BJ (cell line): ENCODE data around the gene DRC7. TPM values are rescaled to one million over a fixed set of nuclear protein-coding genes. Genes with fewer than 3 reads are reported as not detected.
"Not testable (repeated sequence)": the region's sequence is repeated elsewhere in the genome, so short reads cannot be mapped to it uniquely, and the experiment has no call there.

ENCODE experiments used
- CTCF ChIA-PET: fragments of 350-600 bp; formaldehyde crosslinking; extraction: SDS; loops from one replicate; lab custom pipeline; 2021; ENCODE audit warnings: antibody characterized with exemption, inconsistent platforms; lab: Yijun Ruan, JAX
- POLR2A ChIA-PET: fragments of 300-600 bp; sonication (Branson Sonifier 250); formaldehyde crosslinking; extraction: SDS; loops from one replicate; lab custom pipeline; 2021; ENCODE audit warnings: antibody characterized with exemption; lab: Charles Lee
- DNase-seq: peaks from one replicate; pipeline ENCODE4 v3.0.0-alpha.2; 2011; ENCODE audit warnings: low read depth
- H3K27me3 ChIP-seq: 2 replicates; pipeline ENCODE4 v1.6.0; 2011; ENCODE audit warnings: low read length; ENCODE audit not compliant: control insufficient read depth, insufficient read depth
- H3K36me3 ChIP-seq: 2 replicates; pipeline ENCODE4 v1.5.1; 2011; ENCODE audit warnings: low read length; ENCODE audit not compliant: control insufficient read depth, insufficient read depth
- H3K4me3 ChIP-seq: 2 replicates; pipeline ENCODE4 v1.5.1; 2011; ENCODE audit warnings: low read depth, mild to moderate bottlenecking, control low read depth, low read length
- polyA plus RNA-seq: library from polyadenylated mRNA; depleted of rRNA; stranded (reverse); fragments of >200 nt; gene quantifications from 2 replicates; pipeline ENCODE4 v1.2.3, GENCODE V29; 2011
- TF ChIP-seq, protein P1 (sequence below): IDR thresholded peaks from 2 replicates; pipeline ENCODE4 v1.5.1; 2011; ENCODE audit warnings: low read depth, mild to moderate bottlenecking, control low read depth, inconsistent platforms, low read length, moderate library complexity; ENCODE audit not compliant: insufficient read depth

Gene DRC7
- polyA plus RNA-seq, 1 experiment: not detected

DNA sequence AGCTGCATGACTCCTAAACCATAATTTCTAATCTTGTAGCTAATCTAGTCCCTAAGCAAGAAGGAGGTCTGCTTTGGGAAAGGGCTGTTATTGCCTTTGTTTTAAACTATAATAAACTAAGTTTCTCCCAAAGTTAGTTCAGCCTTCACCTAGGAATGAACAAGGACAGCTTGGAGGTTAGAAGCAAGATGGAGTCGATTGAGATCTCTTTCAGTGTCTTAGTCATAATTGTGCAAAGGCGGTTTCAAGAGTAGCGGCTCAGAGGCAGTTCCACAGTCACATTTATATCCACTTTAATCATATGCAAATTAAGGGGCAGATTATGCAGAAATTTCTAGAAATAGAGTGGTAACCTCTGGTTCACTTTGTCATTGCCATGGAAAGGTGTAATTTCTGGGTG is 17.4 kb downstream of the DRC7 start:
- DNase-seq: no peak
- H3K4me3 ChIP-seq: no peak overlapping the region
- H3K36me3 ChIP-seq: no peaks in the 10 kb centered on the region
- TF ChIP-seq, protein P1, sequence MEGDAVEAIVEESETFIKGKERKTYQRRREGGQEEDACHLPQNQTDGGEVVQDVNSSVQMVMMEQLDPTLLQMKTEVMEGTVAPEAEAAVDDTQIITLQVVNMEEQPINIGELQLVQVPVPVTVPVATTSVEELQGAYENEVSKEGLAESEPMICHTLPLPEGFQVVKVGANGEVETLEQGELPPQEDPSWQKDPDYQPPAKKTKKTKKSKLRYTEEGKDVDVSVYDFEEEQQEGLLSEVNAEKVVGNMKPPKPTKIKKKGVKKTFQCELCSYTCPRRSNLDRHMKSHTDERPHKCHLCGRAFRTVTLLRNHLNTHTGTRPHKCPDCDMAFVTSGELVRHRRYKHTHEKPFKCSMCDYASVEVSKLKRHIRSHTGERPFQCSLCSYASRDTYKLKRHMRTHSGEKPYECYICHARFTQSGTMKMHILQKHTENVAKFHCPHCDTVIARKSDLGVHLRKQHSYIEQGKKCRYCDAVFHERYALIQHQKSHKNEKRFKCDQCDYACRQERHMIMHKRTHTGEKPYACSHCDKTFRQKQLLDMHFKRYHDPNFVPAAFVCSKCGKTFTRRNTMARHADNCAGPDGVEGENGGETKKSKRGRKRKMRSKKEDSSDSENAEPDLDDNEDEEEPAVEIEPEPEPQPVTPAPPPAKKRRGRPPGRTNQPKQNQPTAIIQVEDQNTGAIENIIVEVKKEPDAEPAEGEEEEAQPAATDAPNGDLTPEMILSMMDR: no peak
- H3K27me3 ChIP-seq: peaks cover 14% of the 10 kb centered on the region
- ChIA-PET POLR2A (no interaction called here), CTCF (interaction anchor here (1.3 kb wide), 2 partner anchors 63 to 121 kb away, joined by 3 to 4 read pairs; no protein-coding TSS in a partner anchor)

DNA sequence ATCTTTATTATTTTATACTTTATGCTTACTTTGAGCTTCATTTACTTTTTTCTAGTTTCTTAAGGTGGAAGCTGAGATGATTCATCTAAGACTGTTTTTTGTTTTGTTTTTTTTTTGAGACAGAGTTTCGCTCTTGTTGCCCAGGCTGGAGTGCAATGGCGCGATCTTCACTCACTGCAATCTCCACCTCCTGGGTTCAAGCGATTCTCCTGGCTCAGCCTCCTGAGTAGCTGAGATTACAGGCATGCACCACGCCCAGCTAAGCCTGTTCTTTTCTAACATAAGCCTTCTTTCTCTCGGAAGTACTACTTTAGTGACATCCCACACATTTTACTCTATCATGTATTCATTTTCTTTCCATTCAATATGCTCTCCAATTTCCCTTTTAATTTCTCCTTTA is 18.0 kb downstream of the DRC7 start:
- DNase-seq, POLR2A ChIA-PET, H3K36me3 ChIP-seq, H3K4me3 ChIP-seq: not testable (repeated sequence)
- H3K27me3 ChIP-seq: peaks cover 14% of the 10 kb centered on the region
- CTCF ChIA-PET: interaction anchor here (1.3 kb wide), 2 partner anchors 64 to 121 kb away, joined by 3 to 4 read pairs; no protein-coding TSS in a partner anchor

DNA sequence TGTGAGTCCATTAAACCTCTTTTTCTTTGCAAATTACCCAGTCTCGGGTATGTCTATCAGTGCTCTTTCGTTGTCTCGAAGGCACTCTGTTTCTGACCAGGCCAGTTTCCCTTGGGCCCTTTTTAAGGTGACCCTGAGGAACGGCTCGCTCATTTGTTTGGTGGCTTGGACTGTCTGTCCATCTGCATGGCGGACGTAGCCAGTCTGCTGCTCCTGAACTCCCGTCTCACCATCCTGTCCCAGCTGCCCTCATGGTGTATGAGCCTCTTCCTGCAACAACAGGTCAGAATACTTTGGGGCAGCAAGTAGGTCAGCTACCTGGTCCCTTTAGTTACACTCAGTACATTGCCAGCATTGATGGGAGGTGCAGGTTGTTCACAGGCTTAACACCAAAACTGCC is 19.0 kb downstream of the DRC7 start:
- TF ChIP-seq, protein P1: no peak
- peaks cover 14% of the 10 kb centered on the region for H3K27me3 ChIP-seq

DNA sequence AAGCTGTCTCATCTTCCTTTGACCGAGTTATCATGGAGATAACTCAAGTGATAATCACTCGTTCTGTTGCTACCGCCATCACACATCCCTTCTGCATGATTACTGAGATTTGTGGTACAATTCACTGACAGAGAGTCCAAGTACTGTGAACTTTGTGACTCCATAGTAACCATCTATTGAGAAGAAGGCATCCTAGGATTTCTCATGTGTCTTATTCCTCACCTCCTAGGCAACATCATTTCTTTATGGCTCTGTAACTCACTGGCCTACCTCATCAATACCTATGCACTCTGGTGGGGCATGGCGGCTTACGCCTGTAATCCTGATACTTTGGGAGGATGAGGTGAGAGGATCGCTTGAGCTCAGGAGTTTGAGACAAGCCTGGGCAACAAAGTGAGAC is 19.4 kb downstream of the DRC7 start:
- TF ChIP-seq, protein P1: no peak
- no peak for DNase-seq
- ChIA-PET POLR2A (no interaction called here), CTCF (interaction anchor here (1.9 kb wide), 1 partner anchor 11 kb away, joined by 4 read pairs; no protein-coding TSS in a partner anchor)
- Histone ChIP-seq H3K4me3 (no peak overlapping the region), H3K36me3 (no peaks in the 10 kb centered on the region), H3K27me3 (peaks cover 14% of the 10 kb centered on the region)

More for the DNA sequence above, 19.0 kb downstream of the DRC7 start:
- POLR2A ChIA-PET: no interaction called here
- Histone ChIP-seq H3K36me3 (no peaks in the 10 kb centered on the region), H3K4me3 (no peak overlapping the region)
- DNase-seq: no peak
- CTCF ChIA-PET: interaction anchor here (0.6 to 1.9 kb wide), 2 partner anchors 12 to 116 kb away, joined by 4 read pairs; no protein-coding TSS in a partner anchor

DNA sequence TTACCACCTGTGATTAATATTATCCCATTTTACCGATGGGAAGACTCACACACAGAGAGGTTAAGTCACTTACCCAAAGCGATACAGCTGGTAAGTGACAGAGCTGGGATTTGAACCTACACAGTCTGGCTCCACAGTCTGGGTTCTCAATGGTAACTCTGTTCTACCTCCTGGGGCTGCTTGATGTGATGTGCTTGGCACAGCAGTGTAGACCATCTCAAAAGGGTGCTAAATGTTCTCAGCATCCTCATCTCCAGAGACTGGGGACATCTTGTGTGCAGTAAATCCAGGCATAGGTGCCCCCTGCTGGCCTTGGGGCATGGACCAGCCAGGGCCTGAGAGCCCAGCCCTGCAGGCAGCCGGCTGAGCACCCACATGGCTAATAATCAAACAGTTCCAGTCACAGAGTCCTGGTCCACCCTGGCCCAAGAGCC is 25.6 kb downstream of the DRC7 start:
- no peak for DNase-seq
- TF ChIP-seq, protein P1: peak; percentile 78
- POLR2A ChIA-PET: no interaction called here
- H3K27me3 ChIP-seq: peaks cover 4% of the 10 kb centered on the region; the same call in 1 of the 2 replicates
- CTCF ChIA-PET: interaction anchor here (1.6 to 1.8 kb wide), 2 partner anchors 141 to 144 kb away, joined by 3 to 20 read pairs; no protein-coding TSS in a partner anchor
- H3K4me3 ChIP-seq: no peak overlapping the region
- no peaks in the 10 kb centered on the region for H3K36me3 ChIP-seq
